Medulla oblongata (tissue), 1 donor: ENCODE data around the gene HECTD3.
A peak's percentile ranks its signal among the peaks of the same experiment; 100 is the strongest.
"Not testable (repeated sequence)": the region's sequence is repeated elsewhere in the genome, so short reads cannot be mapped to it uniquely, and the experiment has no call there.

ENCODE experiments used
- DNase-seq: peaks from one replicate; pipeline ENCODE4 v3.0.0-alpha.2; 2015; ENCODE audit errors: extremely low spot score

HECTD3 gene

GRCh38 chr1:45014321-45015028 lies 3.4 kb upstream of the HECTD3 start:
- peak; percentile 91 for DNase-seq

- DNase-seq, result no peak
These were observed 2.6 kb upstream of the HECTD3 start for GRCh38 chr1:45013551-45014209.

GRCh38 chr1:45012639-45013278 lies 1.6 kb upstream of the HECTD3 start:
- peak; percentile 45 for DNase-seq

DNA sequence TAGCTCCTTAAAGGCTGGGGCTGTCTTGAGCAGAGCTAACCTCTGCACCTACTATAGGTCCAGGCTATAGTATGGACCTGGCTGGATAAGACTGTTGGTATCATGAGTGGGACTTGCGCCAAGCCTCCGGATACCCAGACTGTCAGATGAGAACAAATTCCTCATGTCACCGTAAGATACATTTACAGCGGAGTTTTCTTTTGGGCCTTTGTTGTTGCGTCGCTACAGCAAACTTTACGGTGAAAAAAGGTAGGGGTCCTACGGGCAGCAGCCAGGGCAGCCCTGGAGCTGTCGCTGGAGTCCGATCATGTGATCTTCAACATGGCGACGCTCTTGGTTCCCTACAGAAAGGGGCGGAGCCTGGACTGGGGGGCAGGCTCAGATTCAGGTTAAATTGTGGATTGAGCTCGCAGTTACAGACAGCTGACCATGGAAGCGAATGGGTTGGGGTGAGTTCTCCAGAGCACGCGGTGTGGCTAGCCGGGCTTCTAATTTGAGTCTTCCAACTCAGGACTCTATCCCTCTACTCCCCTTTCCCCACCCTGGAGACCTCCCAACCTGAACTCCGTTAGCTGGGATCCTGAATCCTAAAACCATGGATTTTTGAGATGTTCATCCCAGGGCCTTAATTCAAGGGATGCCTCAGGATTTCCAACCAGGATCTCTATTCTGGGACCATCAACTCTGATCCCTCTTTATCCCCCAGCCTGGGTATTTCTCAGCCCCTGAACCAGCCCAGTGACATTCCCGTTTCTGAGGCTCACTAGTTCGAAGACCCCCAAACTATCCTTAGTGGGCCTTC lies 914 bp upstream of the HECTD3 start, which contains the start of gene UROD:
TSS of gene UROD (plus strand) at position 418 of the 802 bp plus-strand sequence. CDS start at position 430, 12 bp downstream.
- DNase-seq, result peak; percentile 98

- DNase-seq, result no peak
These were observed 919 bp downstream of the HECTD3 start for GRCh38 chr1:45009956-45010854.

- no peak for DNase-seq
These were observed 1.7 kb downstream of the HECTD3 start for GRCh38 chr1:45009296-45009865.

DNA sequence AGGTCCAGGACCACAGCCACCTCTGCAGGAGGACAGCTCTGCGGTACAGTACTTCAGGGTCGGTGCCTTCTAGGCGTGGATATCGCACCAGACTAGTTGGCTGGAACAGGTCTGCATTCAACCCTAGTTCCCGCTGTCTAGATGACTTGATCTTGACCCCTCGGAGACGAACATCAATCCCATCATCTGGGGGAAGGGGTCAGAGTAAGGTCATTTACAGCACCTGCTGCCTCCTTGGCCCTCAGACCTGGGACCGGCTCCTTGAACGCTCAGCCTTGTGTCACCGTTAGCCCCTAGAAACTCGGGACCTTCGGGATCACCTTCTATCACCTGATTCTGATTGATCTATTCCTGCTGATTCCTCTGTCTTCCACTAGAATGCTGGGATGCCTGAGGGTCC lies 2.6 kb downstream of the HECTD3 start:
- no peak for DNase-seq

DNA sequence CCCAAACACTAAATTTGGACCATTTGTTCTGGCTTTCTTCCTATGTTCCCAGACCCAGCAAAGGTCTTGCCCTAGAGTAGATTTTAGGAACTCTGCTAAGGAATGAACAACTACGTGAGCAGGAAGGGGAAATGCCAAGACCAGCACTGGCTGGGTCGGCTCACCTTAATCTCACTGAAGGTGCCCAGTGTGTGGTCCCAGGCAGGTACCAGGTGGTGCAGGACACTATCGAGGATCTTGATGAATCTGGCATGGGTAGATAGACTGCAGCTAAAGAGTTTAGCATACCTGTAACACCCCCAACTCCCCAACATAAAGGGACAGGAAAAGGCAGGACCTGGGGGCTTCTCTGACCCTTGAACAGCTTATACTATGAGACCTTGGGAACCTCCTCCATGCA lies 3.0 kb downstream of the HECTD3 start:
- DNase-seq, result no peak

- DNase-seq, result no peak
These were observed 3.8 kb downstream of the HECTD3 start for GRCh38 chr1:45007311-45007710.

DNA sequence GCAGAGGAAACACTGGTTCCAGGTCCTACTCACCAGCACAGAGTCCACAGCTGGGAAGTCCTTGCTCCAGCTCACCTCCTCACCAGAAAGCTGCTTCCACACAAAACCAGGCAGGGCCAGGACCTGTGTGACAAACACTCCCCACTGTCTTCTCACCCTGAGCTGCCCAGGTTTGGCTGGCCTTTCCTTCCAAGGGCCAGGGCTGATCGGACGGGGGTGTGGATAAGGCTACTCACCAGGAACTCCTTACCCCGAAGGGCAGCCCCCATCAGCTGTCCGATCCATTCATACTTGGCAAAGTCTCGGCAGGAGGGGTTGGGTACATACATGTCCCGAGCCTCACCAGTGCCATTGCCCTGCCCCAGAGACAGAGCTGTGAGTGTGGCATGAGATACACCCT lies 5.4 kb downstream of the HECTD3 start:
- DNase-seq, result no peak

GRCh38 chr1:45004281-45004920 lies 6.7 kb downstream of the HECTD3 start:
- no peak for DNase-seq

GRCh38 chr1:45003741-45004140 lies 7.4 kb downstream of the HECTD3 start:
- no peak for DNase-seq

GRCh38 chr1:45002650-45003645 lies 8.2 kb downstream of the HECTD3 start:
- no peak for DNase-seq

- not testable (repeated sequence) for DNase-seq
These were observed 9.5 kb downstream of the HECTD3 start for GRCh38 chr1:45001576-45001975.

GRCh38 chr1:45001011-45001481 lies 10.1 kb downstream of the HECTD3 start:
- peak; percentile 22 for DNase-seq

DNA sequence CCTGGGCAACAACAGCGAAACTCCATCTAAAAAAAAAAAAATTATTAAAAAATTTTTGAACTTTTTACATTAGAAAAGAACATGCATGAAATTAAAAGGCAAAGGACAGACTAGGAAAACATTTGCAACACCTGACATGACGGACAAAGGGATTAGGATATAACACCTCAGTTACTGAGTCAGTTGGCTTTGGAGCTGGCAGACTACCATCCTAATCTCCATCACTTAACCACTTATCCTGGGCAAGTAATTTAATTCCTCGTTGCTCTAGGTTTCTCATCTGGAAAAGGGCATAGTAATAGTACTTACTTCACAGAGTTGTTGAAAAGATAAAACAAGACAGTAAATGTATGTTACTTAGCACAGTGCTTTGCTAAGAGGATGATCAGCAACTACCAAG lies 11.9 kb downstream of the HECTD3 start:
- DNase-seq, result no peak

DNA sequence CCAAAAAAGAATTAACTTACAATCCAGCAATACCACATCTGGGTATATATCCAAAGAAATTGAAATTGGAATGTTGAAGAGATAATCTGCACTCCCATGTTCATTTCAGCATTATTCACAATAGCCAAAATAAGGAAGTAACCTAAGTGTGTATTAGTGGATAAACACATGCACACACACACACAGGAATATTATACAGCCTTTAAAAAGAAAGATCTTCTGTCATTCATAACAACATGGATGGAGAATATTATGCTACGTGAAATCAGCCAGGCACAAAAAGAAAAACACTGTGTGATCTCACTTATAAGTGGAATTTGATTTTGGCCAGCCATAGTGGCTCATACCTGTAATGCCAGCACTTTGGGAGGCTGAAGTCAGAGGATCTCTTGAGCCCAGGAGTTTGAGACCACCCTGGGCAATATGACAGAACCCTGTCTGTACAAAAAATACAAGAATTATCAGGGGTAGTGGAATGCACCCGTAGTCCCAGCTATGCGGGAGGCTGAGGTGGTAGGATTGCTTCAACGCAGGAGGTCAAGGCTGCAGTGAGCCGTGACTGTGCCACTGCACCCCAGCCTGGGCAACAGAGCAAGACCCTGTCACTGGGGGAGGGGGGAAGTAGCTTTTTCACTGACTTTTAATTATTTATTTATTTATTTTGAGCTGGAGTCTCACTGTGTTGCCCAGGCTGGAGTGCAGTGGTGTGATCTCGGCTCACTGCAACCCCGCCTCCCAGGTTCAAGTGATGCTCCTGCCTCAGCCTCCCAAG lies 15.5 kb downstream of the HECTD3 start:
- no peak for DNase-seq

- DNase-seq, result no peak
These were observed 16.7 kb downstream of the HECTD3 start for GRCh38 chr1:44994309-44994898.
